ENCODE results near the gene RGL1.

The RGL1 gene

DNA sequence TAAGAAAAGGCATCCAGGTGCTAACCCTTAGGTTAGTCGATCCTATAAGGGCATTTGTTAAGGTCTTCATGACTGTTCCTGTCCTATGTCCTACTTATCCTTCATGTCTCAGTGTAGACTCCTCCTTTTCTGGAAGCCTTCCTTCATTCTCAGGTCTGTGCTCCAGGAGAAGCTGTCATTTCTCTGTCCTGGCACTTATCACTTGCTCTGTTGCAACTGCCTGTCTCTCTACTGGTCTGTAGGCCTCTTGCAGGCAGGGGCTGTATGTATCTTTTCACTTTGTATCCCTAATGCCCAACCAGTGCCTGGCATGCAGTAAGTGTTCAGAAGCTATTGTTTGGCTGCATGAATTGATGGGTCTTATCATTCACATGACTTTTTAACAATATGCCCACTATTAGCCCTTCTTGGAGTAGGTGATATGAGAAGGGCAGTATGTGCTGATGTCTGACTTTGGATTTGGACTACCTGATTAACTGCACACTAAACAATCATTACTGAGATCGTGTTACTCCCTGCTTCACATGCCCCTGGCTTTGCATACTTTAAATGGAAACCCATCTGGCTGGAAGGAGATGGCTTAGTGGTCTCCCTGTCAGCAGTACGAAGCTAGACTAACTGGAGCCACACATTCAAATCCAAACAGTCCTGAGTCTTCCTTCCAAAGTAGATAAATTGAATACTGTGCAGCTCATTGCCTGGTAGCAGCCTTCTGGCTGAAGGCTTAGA, 88.8 kb downstream of the RGL1 start:
- no peak for DNase-seq

DNA sequence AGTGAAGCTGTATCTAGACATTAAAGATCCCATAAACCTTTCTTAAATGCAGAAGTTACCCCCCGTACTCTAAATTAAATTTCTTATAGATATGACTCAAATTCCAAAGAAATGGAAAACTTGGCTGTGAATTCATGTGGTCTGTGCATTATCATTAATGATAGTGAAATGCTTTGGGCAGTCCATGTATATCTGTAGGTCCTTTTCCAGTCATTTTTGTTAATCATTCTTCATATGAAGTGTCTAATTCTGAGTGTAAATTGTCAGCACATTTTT, 89.3 kb downstream of the RGL1 start:
- no peak for DNase-seq

- no peak for DNase-seq
These were observed 91.6 kb downstream of the RGL1 start for GRCh38 chr1:183896466-183897048.

DNA sequence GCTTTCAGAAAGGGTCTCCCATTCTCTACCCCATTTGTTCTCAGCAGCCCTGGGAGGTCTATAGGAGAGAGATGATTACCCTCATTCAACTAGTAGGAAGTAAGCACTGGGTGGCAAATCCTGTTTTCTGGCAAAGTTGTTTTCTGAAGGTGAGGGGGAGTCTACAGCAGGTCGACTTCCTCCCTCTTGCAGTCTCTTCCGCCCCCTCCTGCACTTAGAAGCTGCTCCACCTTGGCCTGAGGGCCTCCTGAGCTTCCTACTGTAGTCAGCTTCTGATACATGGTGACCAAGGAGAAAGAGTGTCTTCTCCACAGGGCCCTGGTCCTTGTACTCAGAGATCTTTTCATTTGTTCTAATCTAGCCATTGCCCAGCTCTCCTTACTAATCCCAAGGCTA, 93.1 kb downstream of the RGL1 start:
- DNase-seq: no peak

DNA sequence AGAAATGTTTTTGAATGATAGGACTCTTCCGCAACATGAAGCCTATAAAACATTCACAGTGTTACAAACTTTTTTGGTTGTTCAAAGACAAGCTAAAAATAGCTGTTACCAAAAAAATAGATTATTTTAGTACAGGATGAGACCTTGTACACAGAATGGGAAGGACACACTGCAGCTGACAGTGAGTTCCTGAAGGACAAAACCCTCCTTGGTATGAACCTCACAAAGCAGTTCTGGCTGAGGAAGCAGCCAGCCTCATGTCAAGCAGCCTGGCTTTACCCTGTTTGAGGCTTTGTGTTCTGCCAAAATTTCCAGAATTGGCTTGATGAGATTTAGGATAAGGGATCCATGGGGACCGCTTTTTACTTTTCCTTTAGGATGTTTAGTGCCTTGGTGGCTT, 93.7 kb downstream of the RGL1 start:
- no peak for DNase-seq

- DNase-seq: no peak
These were observed 96.9 kb downstream of the RGL1 start for GRCh38 chr1:183901748-183902330.

DNA sequence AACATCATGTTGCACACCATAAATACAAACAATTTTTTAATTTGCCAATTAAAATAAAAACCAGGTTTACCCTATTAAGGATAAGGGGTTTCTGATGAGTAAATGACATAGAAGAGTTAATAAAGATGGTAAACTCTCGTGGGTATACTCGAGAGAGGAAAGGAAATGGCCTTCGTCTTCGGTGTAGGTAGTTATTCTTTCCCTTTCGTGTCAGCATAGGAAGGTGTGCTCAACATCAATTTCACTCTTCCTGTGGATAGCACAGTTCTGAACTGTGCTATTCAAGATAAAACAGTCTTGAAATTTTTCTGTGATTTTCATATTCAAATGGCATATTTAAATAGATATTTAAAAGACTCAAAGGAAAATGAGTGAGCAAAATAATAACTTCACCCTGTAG, 98.2 kb downstream of the RGL1 start:
- DNase-seq: no peak

DNA sequence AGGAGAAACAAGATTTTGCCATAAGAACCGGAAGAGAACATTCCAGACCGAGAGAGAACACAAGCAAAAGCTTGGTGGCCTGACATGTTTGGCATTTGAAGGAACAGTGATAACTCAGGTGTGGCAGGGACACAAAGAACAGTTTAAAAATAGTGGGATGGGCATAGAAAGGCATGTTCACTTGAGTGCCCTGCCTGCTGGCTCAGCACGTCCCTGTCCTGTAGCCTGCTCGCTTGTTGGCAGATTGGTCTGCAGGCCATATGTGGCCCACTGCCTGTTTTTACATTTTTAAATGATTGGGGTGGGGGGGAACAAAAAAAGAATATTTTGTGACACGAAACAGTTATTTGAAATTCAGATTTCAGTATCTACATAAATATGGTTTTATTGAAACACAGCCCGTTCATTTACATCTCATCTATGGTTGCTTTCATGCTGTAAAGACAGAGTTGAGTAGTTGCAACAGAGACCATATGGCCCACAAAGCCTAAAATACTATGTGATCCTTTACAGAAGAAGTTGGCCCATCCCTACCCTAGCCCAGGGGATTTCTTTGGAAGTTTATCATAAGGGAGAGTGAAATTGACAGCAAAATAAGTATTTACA, 100.7 kb downstream of the RGL1 start:
- no peak for DNase-seq

DNA sequence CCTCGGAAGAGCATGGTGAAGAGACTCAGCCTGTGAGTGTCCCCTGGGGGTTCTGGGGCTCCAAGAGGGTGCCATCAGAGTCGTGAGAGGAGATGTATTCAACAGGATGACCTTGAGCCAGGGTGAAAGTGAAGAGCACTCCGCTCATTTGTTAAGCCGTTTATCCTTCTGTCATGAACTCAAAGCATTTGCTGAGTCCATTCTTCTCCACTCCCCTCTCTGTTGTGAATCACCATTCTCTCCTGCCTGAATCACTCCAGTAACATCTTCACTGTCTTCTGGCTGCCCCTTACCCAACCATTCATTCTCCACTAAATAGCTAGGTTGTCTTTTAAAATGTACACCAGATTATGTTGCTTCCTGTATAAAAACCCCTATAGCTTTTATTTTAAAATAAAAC, 102.2 kb downstream of the RGL1 start:
- no peak for DNase-seq

DNA sequence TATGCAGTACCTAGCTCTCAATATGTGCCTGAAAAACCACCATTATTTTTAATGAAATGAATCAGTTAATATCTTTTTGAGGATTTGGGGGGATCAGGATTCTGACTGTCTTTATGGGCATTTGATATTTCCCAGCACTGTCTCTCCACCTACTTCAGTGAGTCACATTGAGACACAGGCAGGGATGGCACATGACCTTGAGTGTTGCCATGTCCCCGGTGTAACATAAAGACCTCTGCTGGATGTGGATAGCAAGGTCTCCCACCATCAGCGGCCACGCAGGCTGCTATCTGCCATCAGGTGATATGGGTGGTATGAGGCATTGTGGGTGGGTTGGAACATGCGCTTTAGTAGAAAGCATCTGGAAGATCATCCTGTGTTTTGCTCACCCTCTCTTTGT, 103.2 kb downstream of the RGL1 start:
- no peak for DNase-seq

GRCh38 chr1:183909672-183910071, 104.8 kb downstream of the RGL1 start:
- DNase-seq: no peak

GRCh38 chr1:183910845-183911244, 105.9 kb downstream of the RGL1 start:
- no peak for DNase-seq

GRCh38 chr1:183911285-183911684, 106.4 kb downstream of the RGL1 start:
- no peak for DNase-seq

- DNase-seq: no peak
These were observed 107.5 kb downstream of the RGL1 start for GRCh38 chr1:183912265-183912886.

- no peak for DNase-seq
These were observed 108.7 kb downstream of the RGL1 start for GRCh38 chr1:183913567-183913993.

DNA sequence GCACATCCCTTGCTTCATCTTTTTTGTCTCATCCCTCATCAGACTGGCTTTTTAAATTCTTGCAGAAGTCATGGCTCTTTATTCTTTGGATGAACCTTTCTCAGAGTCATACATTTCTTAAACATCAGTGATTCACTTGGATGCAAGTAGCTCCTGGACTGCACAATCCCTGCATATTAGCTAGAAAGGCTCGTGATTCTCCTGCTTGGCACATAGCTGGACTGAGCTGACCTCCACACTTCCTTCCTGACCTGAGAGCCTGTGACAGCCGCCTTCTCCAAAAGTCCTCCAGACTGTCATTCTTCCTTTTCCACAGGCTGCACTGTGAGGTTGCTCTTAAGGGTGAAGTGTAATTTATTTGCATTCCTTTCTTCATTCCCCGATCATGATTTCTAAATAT, 109.4 kb downstream of the RGL1 start:
- no peak for DNase-seq

- no peak for DNase-seq
These were observed 110.0 kb downstream of the RGL1 start for GRCh38 chr1:183914891-183915290.

DNA sequence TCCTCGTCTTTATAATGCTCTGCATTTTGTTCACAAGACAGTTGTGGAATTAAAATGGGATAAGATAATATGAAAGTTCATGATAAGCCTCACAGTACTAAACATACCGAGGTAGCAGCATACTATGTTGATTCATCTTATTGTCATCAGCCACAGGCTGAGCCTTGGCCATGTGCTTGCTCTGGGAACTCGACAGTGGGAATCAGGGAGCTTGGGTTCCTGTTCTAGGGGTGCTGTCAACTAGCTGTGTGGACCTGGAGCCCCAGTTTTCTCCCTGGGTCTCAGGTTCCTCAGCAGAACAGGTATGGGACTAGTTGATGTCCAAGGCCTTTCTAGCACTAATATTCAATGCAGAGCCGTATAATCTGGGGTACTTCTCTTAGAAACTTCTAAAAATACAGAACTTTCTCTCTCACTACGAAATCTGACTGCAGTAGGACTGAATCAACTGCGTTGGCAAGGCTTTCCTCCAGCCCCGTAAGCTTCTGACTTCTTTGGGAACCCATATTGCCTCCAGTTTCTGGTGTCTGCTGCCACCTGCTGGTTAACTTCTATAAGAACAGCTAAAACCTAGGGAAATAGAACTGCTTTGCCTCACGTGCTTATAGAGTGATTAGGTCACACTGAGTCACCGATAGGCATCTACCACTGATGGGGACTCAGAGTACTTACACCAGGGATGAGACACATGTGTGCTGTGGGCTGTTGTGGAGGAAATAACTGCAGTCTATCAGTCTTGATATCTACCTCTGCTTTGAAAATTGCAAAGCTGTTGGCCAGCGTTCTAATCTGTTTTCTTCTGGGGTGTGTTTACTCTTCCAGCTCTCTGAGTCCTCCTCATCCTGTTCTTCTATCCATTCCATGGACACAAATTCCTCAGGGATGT, 110.9 kb downstream of the RGL1 start:
- peak; percentile 95 for DNase-seq

GRCh38 chr1:183916574-183916973, 111.7 kb downstream of the RGL1 start:
- no peak for DNase-seq

- no peak for DNase-seq
These were observed 113.7 kb downstream of the RGL1 start for GRCh38 chr1:183918589-183918988.

- no peak for DNase-seq
These were observed 115.7 kb downstream of the RGL1 start for GRCh38 chr1:183920651-183921050.

- no peak for DNase-seq
These were observed 117.3 kb downstream of the RGL1 start for GRCh38 chr1:183922197-183922596.

DNA sequence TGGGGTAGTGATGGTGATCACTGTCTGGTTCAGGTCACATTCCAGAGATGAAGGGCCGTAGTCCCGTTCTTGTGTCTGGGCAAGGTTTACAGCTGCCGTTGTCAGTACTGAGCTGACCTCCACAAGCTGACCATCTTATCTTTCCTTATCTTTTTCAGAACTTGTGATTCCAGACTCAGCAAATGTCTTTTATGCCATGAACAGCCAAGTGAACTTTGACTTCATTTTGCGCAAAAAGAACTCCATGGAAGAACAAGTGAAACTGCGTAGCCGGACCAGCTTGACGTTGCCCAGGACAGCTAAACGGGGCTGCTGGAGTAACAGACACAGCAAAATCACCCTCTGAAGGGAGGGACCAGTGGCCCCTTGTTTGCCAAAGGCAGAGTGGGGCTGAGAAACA, 121.0 kb downstream of the RGL1 start:
- no peak for DNase-seq
